Measurements from ENCODE around the gene SUN1. TPM values are rescaled to one million over a fixed set of nuclear protein-coding genes. Genes with fewer than 3 reads are reported as not detected.

Gene SUN1
- polyA plus RNA-seq, 3 donors: 44.2 to 154 (median 51.5) TPM

GRCh38 chr7:918441-919113, 86.3 kb downstream of the SUN1 start:
- H3K4me3 ChIP-seq (replicated peaks in 1 of 3; ENCODE audit: low read depth in 2 of 3, low read length in 3 of 3): no peak overlapping the region
- Mint-ChIP-seq H3K4me1 (peaks cover 56% of the 10 kb centered on the region), H3K27ac (peak overlapping the region in 3 of 7 donors; percentile 3 to 68 (median 42)), H3K27me3 (ENCODE audit: low read depth in 3 of 3) (peaks cover 0 to 3% (median 0%) of the 10 kb centered on the region in 3 donors), H3K9me3 (no peaks in the 10 kb centered on the region), H3K4me3 (no peak overlapping the region), H3K36me3 (peaks cover 43 to 59% of the 10 kb centered on the region in 2 donors)
- peaks cover 32% of the 10 kb centered on the region for H4K20me1 ChIP-seq (ENCODE audit: insufficient read depth, low read length)
- no peak for TF ChIP-seq CTCF (IDR thresholded peaks at IDR 0.05)
- no peak overlapping the region for H3K27ac ChIP-seq (ENCODE audit: low read depth in 1 of 2, low read length in 2 of 2)
- no peak overlapping the region for H3K4me2 ChIP-seq (replicated peaks; ENCODE audit: extremely low read depth, low read length, poor library complexity, severe bottlenecking)
- H3K9ac ChIP-seq (ENCODE audit: insufficient read depth, low read length, poor library complexity, severe bottlenecking): no peak overlapping the region
- H3K36me3 ChIP-seq (replicated peaks in 1 of 2; ENCODE audit: control insufficient read depth in 1 of 2, insufficient read depth in 2 of 2, low read length in 2 of 2): peaks cover 34 to 42% of the 10 kb centered on the region in 2 donors
- peaks cover 62% of the 10 kb centered on the region for H3K79me2 ChIP-seq (ENCODE audit: insufficient read depth, low read length)
- intact Hi-C loops (cut with micrococcal nuclease): no loop called here
- H3K9me3 ChIP-seq (replicated peaks in 1 of 2; ENCODE audit: control insufficient read depth in 1 of 2, insufficient read depth in 1 of 2, low read length in 2 of 2): no peaks in the 10 kb centered on the region
- no peak overlapping the region for H2AFZ ChIP-seq (ENCODE audit: insufficient read depth, low read depth, low read length, poor library complexity, severe bottlenecking)
- no peak for DNase-seq
- H3K27me3 ChIP-seq (ENCODE audit: control insufficient read depth in 2 of 2, insufficient read depth in 2 of 2, low read length in 2 of 2): no peaks in the 10 kb centered on the region
- 72% methylated on average over 11 of the region's 21 CpGs for WGBS (ENCODE audit: insufficient coverage)
- H3K4me1 ChIP-seq (ENCODE audit: control insufficient read depth in 1 of 2, insufficient read depth in 2 of 2, low read length in 2 of 2): peaks cover 41 to 67% of the 10 kb centered on the region in 2 donors

GRCh38 chr7:919114-919442, 86.8 kb downstream of the SUN1 start:
- Mint-ChIP-seq H3K27ac (peak overlapping the region in 5 of 7 donors; percentile 6 to 85 (median 51)), H3K27me3 (ENCODE audit: low read depth in 3 of 3) (peaks cover 0 to 3% (median 0%) of the 10 kb centered on the region in 3 donors), H3K4me3 (no peak overlapping the region), H3K4me1 (peaks cover 53% of the 10 kb centered on the region), H3K9me3 (no peaks in the 10 kb centered on the region), H3K36me3 (peaks cover 43 to 55% of the 10 kb centered on the region in 2 donors)
- no peak overlapping the region for H3K4me2 ChIP-seq (replicated peaks; ENCODE audit: extremely low read depth, low read length, poor library complexity, severe bottlenecking)
- no peak overlapping the region for H2AFZ ChIP-seq (ENCODE audit: insufficient read depth, low read depth, low read length, poor library complexity, severe bottlenecking)
- peaks cover 27% of the 10 kb centered on the region for H4K20me1 ChIP-seq (ENCODE audit: insufficient read depth, low read length)
- intact Hi-C loops (cut with micrococcal nuclease): no loop called here
- no peak overlapping the region for H3K9ac ChIP-seq (ENCODE audit: insufficient read depth, low read length, poor library complexity, severe bottlenecking)
- no peaks in the 10 kb centered on the region for H3K9me3 ChIP-seq (replicated peaks in 1 of 2; ENCODE audit: control insufficient read depth in 1 of 2, insufficient read depth in 1 of 2, low read length in 2 of 2)
- no peak for TF ChIP-seq CTCF (IDR thresholded peaks at IDR 0.05)
- H3K4me3 ChIP-seq (replicated peaks in 1 of 3; ENCODE audit: low read depth in 2 of 3, low read length in 3 of 3): no peak overlapping the region
- WGBS (ENCODE audit: insufficient coverage): 95% methylated on average over 12 of the region's 13 CpGs
- H3K79me2 ChIP-seq (ENCODE audit: insufficient read depth, low read length): peaks cover 61% of the 10 kb centered on the region
- no peaks in the 10 kb centered on the region for H3K27me3 ChIP-seq (ENCODE audit: control insufficient read depth in 2 of 2, insufficient read depth in 2 of 2, low read length in 2 of 2)
- H3K27ac ChIP-seq (ENCODE audit: low read depth in 1 of 2, low read length in 2 of 2): no peak overlapping the region
- H3K4me1 ChIP-seq (ENCODE audit: control insufficient read depth in 1 of 2, insufficient read depth in 2 of 2, low read length in 2 of 2): peaks cover 41 to 67% of the 10 kb centered on the region in 2 donors
- peaks cover 34 to 42% of the 10 kb centered on the region in 2 donors for H3K36me3 ChIP-seq (replicated peaks in 1 of 2; ENCODE audit: control insufficient read depth in 1 of 2, insufficient read depth in 2 of 2, low read length in 2 of 2)
- DNase-seq: no peak
